Measurements from ENCODE around the gene ZZZ3.
"Not testable (repeated sequence)": the region's sequence is repeated elsewhere in the genome, so short reads cannot be mapped to it uniquely, and the experiment has no call there.

Gene ZZZ3

DNA sequence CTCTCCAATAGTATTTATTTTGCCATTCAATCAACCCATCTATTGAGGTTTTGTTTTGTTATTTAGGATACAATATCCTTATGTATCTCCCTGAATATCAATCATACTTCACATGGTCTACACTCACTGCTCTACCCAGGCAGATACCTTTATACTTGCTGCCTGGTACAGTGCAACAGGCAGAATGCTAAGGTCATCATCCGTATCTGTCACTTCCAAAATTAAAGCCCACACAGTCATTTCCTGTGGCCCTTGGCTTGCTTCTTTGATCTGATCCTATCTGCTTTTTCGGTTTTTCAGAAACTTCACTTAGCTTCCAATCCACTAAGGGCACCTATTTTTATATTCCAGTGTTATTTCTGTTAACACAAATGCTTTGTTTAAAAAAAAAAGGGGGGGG lies 22.3 kb upstream of the ZZZ3 start:
- H3K4me3 ChIP-seq (ENCODE audit: low read depth, low read length): no peak overlapping the region
- TF ChIP-seq, protein P1, sequence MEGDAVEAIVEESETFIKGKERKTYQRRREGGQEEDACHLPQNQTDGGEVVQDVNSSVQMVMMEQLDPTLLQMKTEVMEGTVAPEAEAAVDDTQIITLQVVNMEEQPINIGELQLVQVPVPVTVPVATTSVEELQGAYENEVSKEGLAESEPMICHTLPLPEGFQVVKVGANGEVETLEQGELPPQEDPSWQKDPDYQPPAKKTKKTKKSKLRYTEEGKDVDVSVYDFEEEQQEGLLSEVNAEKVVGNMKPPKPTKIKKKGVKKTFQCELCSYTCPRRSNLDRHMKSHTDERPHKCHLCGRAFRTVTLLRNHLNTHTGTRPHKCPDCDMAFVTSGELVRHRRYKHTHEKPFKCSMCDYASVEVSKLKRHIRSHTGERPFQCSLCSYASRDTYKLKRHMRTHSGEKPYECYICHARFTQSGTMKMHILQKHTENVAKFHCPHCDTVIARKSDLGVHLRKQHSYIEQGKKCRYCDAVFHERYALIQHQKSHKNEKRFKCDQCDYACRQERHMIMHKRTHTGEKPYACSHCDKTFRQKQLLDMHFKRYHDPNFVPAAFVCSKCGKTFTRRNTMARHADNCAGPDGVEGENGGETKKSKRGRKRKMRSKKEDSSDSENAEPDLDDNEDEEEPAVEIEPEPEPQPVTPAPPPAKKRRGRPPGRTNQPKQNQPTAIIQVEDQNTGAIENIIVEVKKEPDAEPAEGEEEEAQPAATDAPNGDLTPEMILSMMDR (IDR thresholded peaks at IDR 0.05; ENCODE audit: low read depth, low read length, missing control alignments): no peak
- DNase-seq (ENCODE audit: low read depth): no peak

DNA sequence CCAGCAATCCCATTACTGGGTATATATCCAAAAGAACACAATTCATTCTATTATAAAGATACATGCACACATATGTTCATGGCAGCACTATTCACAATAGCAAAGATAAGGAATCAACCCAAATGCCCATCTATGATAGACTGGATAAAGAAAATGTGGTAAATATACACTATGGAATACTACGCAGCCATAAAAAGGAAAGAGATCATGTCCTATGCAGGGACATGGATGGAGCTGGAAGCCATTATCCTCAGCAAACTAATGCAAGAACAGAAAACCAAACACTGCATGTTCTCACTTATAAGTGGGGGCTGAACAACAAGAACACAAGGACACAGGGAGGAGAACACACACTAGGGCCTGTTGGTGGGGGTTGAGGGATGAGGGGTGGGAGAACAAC lies 17.2 kb upstream of the ZZZ3 start:
- DNase-seq (ENCODE audit: low read depth); H3K4me3 ChIP-seq (ENCODE audit: low read depth, low read length): not testable (repeated sequence)

DNA sequence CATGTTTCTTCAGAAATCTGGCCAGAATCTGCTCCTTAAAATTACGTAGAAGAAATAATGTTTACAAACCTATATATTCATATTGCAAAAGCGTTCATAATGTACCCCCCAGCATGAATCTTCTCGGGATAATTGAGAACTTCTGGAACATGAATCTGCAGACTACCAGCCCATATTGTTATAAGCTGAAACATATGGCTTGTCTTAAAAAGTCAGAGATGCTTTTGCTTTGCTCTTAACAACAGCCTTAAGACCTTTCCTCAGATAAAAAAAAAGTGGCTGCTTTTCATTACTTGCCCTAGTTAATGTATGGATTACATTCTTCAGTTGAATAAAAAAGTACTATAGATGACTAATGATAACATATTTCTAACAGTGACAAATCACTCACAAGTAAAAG lies 15.0 kb upstream of the ZZZ3 start:
- TF ChIP-seq, protein P1 (IDR thresholded peaks at IDR 0.05; ENCODE audit: low read depth, low read length, missing control alignments): no peak
- no peak for DNase-seq (ENCODE audit: low read depth)
- H3K4me3 ChIP-seq (ENCODE audit: low read depth, low read length): no peak overlapping the region

DNA sequence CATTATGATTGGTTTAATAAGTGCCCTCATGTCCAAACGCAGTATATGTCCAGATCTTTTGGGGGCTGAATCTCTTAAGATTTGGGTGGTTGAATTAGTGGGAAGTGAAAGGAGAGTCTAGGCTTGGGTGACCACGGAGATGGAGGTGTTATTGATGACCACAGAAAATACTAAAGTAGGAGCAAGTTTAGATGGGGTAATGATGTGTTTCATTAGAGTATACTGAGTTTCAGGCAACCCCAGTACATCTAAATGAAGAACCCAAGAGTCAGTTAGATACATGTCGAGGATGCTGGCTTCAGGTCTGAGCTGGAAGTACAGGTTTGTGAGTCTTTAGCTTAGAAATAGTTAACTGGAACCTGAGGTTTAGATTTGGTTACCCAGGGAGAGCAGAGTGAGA lies 6.5 kb upstream of the ZZZ3 start:
- DNase-seq (ENCODE audit: low read depth): no peak
- TF ChIP-seq, protein P1 (IDR thresholded peaks at IDR 0.05; ENCODE audit: low read depth, low read length, missing control alignments): no peak
- H3K4me3 ChIP-seq (ENCODE audit: low read depth, low read length): no peak overlapping the region

DNA sequence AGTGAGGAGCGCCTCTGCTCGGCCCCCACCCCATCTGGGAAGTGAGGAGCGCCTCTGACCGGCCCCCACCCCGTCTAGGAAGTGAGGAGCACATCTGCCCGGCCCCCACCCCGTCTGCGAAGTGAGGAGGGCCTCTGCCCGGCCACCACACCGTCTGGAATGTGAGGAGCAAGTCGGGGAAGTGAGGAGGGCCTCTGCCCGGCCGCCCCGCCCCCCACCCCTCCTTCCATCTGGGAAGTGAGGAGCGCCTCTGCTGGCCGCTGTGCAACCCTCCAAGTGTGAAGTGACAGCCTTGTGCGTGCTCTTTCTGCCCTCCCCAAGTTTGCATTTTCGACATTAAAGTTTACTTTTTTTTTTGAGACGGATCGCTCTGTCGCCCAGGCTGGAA lies 5.1 kb upstream of the ZZZ3 start:
- no peak for DNase-seq (ENCODE audit: low read depth)
- TF ChIP-seq, protein P1 (IDR thresholded peaks at IDR 0.05; ENCODE audit: low read depth, low read length, missing control alignments): peak; percentile 24
- H3K4me3 ChIP-seq (ENCODE audit: low read depth, low read length): no peak overlapping the region

DNA sequence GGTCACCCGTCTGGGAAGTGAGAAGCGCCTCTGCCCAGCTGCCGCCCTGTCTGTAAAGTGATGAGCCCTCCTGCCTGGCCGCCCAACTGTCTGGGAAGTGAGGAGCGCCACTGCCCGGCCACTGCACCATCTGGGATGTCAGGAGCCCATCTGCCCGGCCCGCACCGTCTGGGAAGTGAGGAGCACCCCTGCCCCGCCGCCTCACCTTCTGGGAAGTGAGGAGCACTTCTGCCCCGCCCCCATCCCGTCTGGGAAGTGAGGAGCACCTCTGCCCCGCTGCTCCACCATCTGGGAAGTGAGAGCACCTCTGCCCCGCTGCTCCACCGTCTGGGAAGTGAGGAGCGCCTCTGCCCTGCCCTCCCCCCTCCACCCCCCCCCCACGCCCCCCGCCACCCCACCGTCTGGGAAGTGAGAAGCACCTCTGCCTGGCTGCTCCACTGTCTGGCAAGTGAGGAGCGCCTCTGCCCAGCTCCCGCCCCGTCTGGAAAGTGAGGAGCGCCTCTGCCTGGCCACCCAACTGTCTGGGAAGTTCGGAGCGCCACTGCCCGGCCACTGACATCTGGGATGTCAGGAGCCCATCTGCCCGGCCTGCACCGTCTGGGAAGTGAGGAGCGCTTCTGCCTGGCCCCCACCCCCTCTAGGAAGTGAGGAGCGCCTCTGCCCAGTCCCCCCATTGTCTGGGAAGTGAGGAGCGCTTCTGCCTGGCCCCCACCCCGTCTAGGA lies 4.5 kb upstream of the ZZZ3 start:
- no peak for DNase-seq (ENCODE audit: low read depth)
- TF ChIP-seq, protein P1 (IDR thresholded peaks at IDR 0.05; ENCODE audit: low read depth, low read length, missing control alignments): no peak
- H3K4me3 ChIP-seq (ENCODE audit: low read depth, low read length): no peak overlapping the region

DNA sequence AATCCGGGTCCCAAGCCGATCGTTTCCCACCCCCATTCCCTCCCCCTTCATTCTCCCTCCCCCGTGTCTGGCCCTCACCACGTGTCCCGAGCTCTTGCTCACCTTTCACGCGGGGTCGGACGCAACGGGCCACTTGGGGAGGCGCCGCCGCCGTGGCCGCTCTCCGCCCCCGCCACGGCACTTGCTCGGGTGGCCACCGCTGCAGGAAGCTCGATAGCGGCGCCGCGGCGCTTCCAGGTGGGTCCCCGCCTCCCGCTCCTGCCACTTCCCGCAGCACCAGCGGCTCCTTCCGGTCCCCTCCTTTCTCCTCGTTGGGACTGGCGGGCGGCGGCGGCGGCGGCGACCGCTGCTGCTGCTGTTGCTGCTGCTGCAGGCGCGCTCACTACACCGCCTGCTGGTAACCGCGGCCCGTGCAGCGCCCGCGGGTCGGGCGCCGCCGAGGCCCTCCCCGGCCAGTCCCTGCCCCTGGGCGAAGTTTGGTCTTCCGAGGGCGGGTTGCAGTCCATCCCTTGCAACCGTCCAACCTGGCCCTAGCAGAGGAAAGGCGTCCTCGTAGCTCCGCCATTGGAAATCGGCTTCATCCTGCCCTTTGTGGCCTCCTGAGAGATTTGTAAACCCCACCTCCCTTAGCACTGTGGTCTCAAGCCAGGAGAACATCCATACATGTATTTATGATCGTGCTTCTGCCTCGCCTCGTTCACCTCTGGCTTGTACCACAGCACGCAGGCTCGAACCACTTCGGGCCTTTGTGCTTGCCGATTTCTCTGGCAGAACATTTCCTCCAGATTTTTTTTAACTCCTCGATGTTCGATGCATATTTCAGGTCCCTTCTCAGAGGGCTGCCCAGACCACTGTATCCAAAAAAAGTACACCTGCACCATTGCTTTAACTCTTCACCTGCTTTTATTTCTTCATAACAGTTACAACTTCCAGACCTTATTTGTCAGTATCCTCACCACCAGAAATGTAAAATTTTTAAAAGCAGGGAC lies 996 bp upstream of the ZZZ3 start:
- peak overlapping the region; percentile 86 for H3K4me3 ChIP-seq (ENCODE audit: low read depth, low read length)
- DNase-seq (ENCODE audit: low read depth): peak; percentile 67
- TF ChIP-seq, protein P1 (IDR thresholded peaks at IDR 0.05; ENCODE audit: low read depth, low read length, missing control alignments): peak; percentile 80

Measured in GM12864 (cell line).